Measurements from ENCODE around the gene PSMA4. TPM values are rescaled to one million over a fixed set of nuclear protein-coding genes. Genes with fewer than 3 reads are reported as not detected.

PSMA4 gene
- total and polyA plus RNA-seq, 10 donors: 99.0 to 243 (median 120) TPM

GRCh38 chr15:78564743-78565096 is 24.5 kb downstream of the PSMA4 start:
- Histone ChIP-seq H3K9me3 (no peaks in the 10 kb centered on the region), H3K4me3 (peak overlapping the region in 7 of 8 donors; percentile 50 to 94 (median 69)), H3K4me1 (peaks cover 8 to 23% (median 17%) of the 10 kb centered on the region in 6 donors), H3K27me3 (replicated peaks in 1 of 7) (peaks cover 0 to 25% (median 8%) of the 10 kb centered on the region in 7 donors), H3K27ac (peak overlapping the region in 4 of 8 donors; percentile 17 to 59 (median 34)), H3K36me3 (no peaks in the 10 kb centered on the region)
- WGBS, 5 donors: 28 to 39% (median 36%) methylated on average over 6 to 11 of the region's 11 CpGs
- TF ChIP-seq CTCF (IDR thresholded peaks at IDR 0.05 in 8 of 11, conservative IDR thresholded peaks at IDR 0.05 in 3 of 11) (no peak), POLR2A (IDR thresholded peaks at IDR 0.05) (no peak), POLR2AphosphoS5 (IDR thresholded peaks at IDR 0.05) (no peak)
- no peak for DNase-seq
- intact Hi-C loops (cut with DNase I; ENCODE audit: low total_unique reads): no loop called here

GRCh38 chr15:78565097-78565950 is 25.1 kb downstream of the PSMA4 start, which contains the start of gene CHRNA5:
TSS of gene CHRNA5 (plus strand) at chr15:78565520. CDS start at chr15:78565720, 200 bp downstream.
- no peaks in the 10 kb centered on the region for H3K36me3 ChIP-seq
- H3K4me1 ChIP-seq: peaks cover 8 to 23% (median 17%) of the 10 kb centered on the region in 6 donors
- intact Hi-C loops (cut with DNase I; ENCODE audit: low total_unique reads): no loop called here
- peak; percentile 93 for DNase-seq
- H3K27ac ChIP-seq: peak within 1 kb of the TSS in 4 of 8 donors; percentile 17 to 59 (median 34)
- 0 to 1% (median 0%) methylated on average over 37 to 75 of the region's 75 CpGs for WGBS, 5 donors
- H3K4me3 ChIP-seq: peak within 1 kb of the TSS; percentile 43 to 94 (median 66)
- no peaks in the 10 kb centered on the region for H3K9me3 ChIP-seq
- TF ChIP-seq POLR2AphosphoS5 (IDR thresholded peaks at IDR 0.05) (peak; percentile 14 to 48 (median 37)), POLR2A (IDR thresholded peaks at IDR 0.05) (no peak)
- H3K27me3 ChIP-seq (replicated peaks in 1 of 7): peaks cover 0 to 25% (median 8%) of the 10 kb centered on the region in 7 donors

DNA sequence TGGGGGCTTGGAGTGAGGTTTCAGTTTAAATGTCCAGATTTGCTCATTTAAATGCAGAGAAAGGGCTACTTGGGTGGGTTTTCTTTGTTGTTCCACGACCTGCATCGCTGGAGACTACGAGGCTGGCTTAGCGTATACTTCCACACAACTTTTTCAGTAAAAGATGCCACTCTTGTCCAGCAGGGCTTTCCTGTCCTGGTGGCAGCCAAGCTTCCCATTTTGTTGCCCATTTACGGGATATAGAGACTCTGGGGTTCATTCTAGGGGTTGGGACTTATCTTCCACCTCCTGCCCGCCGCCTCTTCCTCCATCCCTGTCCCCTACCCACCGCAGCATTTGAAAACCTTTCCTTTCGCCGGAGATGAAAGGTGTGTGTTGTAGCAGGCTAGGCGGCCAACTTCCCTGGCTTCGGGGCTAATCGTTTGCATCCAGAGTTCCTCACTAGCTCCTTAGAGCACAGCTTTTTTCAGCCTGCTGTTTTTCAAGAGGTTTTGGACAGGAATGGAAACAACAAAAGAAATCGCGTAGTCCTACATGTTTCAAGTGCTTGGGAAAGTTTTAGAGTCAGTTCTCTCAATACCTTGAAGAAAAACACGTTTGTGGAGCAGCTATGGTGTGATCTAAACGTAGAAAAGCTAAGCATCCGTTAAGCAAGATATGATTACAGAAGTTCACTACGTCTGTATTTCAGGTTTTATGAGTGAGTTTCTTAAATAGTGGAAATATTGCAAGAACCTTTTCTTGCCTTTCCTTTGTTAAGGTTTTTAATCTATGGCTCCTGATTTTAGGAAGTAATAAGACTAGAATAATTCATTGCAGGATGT is 25.9 kb downstream of the PSMA4 start:
- WGBS, 5 donors: 3 to 5% (median 4%) methylated on average over 19 of the region's 19 CpGs
- Histone ChIP-seq H3K27me3 (replicated peaks in 1 of 7) (peaks cover 0 to 25% (median 13%) of the 10 kb centered on the region in 7 donors), H3K4me1 (peaks cover 8 to 23% (median 17%) of the 10 kb centered on the region in 6 donors), H3K4me3 (peak overlapping the region; percentile 43 to 94 (median 66)), H3K36me3 (no peaks in the 10 kb centered on the region), H3K9me3 (no peaks in the 10 kb centered on the region), H3K27ac (no peak overlapping the region)
- intact Hi-C loops (cut with DNase I; ENCODE audit: low total_unique reads): no loop called here
- no peak for DNase-seq
- TF ChIP-seq POLR2AphosphoS5 (IDR thresholded peaks at IDR 0.05) (no peak), CTCF (IDR thresholded peaks at IDR 0.05 in 8 of 11, conservative IDR thresholded peaks at IDR 0.05 in 3 of 11) (no peak), POLR2A (IDR thresholded peaks at IDR 0.05) (no peak)

- intact Hi-C loops (cut with DNase I; ENCODE audit: low total_unique reads): no loop called here
- DNase-seq: no peak
- peaks cover 8 to 23% (median 17%) of the 10 kb centered on the region in 6 donors for H3K4me1 ChIP-seq
- no peak overlapping the region for H3K27ac ChIP-seq
- peaks cover 0 to 28% (median 13%) of the 10 kb centered on the region in 7 donors for H3K27me3 ChIP-seq (replicated peaks in 1 of 7)
- no peaks in the 10 kb centered on the region for H3K36me3 ChIP-seq
- no peaks in the 10 kb centered on the region for H3K9me3 ChIP-seq
- TF ChIP-seq CTCF (IDR thresholded peaks at IDR 0.05 in 8 of 11, conservative IDR thresholded peaks at IDR 0.05 in 3 of 11): no peak
- 64 to 75% (median 67%) methylated on average over 4 of the region's 4 CpGs for WGBS, 5 donors
- no peak overlapping the region for H3K4me3 ChIP-seq
Observed at GRCh38 chr15:78567531-78567930, 27.3 kb downstream of the PSMA4 start.

Measured in spleen (tissue), 11 donors.